RPMI8226 (cell line): ENCODE measurements around the gene CFAP161.
A peak's percentile ranks its signal among the peaks of the same experiment; 100 is the strongest.

Experiments used
- DNase-seq: peaks from one replicate; pipeline ENCODE4 v3.0.0-alpha.2; 2015

Gene CFAP161, protein sequence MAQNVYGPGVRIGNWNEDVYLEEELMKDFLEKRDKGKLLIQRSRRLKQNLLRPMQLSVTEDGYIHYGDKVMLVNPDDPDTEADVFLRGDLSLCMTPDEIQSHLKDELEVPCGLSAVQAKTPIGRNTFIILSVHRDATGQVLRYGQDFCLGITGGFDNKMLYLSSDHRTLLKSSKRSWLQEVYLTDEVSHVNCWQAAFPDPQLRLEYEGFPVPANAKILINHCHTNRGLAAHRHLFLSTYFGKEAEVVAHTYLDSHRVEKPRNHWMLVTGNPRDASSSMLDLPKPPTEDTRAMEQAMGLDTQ

DNA sequence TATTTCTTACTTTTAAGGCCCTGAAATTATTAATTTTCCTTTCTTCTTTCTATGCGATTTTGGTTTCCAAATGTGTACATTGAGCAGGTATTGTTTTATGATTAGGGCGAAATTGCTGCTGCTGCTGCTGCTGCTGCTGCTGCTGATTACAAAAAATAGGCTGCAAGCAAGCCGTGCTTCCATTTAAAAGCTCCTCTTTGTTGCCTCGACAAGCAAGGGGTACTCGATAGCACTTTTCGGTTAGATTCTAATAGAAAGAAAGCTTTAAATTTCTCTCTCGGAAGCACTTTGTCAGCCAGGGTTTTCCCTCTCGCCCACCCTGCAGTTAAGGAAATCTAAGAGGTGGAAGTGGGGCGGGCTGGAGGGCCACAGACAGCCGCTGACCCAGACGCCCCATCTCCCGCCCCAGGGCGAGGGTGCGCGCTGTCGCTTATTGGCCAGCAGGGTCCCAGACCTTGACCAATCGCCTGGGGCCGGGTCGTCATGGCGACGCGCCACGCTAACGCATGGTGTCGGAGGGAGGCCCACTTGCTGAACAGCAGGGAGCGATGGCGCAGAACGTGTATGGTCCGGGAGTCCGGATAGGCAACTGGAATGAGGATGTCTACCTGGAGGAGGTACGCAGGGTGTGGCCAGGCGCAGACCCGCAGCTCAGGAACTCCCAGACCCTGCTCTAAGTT is at the start of gene CFAP161:
TSS of gene CFAP161 (plus strand) at position 489 of the 680 bp plus-strand sequence. CDS start at position 549, 60 bp downstream.
- peak; percentile 35 for DNase-seq

DNA sequence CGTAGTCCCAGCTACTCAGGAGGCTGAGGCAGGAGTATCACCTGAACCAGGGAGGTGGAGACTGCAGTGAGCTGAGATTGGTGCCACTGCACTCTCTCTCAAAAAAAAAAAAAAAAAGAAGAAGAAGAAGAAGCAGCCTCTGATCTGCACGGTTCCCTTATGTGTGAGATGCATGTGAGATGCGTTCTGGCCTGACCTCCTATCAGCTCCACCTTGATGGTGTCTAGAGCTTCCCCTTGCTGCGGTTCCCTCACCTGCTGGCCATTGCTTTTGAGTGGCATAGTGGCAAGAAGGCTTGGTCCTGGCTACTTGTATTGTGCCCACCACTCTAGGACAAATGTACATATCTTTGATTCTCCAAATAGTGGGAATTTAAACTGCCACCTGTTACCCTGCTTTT is 49.4 kb upstream of the CFAP161 start:
- DNase-seq: no peak

DNA sequence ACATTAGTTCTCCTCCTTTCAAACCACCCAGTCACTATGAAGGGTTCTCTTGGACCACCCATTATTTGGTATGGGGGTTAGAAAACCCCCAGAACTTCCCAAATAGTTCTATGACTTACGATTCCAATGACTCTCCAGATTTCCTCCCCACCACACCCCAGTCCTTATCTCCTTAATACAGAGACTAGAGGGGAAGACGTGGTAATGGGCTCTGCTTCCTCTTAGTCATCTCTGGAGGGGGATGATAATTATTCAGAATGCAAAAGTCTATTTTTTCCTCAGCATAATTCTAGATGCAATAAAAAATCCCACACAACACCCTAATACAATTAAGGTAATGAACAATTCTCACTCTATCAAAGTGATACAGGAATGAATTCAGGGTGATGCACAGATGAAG is 48.9 kb upstream of the CFAP161 start:
- DNase-seq: no peak

DNA sequence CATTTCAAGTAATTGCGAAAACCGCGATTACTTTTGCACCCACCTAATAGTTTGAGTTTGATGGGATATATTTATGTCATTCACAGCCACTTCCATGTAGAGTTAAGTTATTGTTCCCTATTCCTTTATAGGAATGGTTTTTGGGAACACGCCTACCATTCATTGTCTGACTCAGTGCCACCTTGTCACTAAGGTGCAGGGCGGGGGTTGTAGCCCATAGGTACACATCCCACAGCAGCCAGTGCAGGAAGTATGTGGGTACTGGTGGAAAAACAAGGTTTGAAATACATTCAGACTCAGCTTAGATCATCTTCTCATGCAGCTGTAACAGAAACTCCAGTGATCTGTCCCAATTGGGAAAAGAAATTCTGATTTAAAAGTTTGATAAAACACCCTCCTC is 48.2 kb upstream of the CFAP161 start:
- DNase-seq: no peak

DNA sequence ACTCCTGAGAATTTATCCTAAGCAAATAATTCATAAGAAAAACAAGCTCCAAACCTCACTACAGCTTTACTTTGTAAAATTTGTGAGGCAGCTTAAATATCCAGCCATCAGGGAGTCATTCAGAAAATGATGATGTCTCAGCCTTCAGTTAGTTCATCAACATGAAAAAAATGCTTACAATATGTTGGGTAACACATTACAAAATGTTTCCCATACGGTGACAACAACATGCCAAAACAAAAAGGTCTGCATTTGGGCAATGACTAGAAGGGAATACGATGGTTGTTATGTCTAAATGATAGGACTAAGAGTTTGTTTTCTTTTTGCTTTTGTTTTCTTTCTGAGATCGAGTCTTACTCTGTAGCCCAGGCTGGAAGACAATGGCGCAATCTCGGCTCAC is 47.0 kb upstream of the CFAP161 start:
- DNase-seq: no peak

DNA sequence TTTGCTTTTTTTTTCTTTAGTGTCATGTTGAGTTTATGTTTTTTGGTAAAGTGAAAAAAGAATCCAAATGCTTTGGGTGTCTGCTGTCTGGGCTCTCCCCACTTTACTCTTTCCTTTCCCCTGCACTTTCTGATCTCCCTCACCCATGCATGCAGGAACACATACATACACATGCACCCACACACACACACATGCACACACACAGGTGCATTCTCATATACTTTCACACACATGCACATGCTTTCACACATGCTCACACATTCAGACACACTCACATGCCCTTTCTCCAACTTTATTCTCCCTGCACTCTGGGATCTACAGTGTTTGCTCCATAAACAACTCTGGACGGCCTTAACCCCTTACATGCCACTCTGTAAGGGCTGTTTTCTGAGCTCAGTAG is 46.4 kb upstream of the CFAP161 start:
- DNase-seq: no peak

DNA sequence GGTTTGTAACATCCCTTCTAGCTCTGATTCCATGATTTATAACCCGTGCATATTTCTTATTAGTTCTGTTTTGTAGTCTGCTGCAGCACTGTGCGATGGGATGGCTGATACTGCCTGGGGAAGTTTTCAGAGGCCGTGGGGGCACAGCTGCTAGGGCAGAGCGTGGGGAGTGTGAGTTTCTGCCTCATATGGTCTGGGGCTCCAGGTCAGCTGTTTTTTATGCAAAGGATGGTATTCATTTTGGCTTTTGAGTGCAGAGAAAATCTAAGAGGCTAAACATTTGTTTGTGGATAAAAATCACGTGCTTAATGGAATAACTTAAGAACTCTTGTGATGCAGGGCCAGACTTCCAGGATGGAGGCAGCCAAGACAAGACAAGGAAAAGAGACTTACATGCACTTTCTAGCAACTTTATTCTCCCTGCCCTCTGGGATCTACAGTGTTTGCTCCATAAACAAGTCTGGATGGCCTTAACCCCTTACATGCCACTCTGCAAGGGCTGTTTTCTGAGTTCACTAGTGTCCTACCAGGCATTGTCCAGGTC is 45.5 kb upstream of the CFAP161 start:
- no peak for DNase-seq

DNA sequence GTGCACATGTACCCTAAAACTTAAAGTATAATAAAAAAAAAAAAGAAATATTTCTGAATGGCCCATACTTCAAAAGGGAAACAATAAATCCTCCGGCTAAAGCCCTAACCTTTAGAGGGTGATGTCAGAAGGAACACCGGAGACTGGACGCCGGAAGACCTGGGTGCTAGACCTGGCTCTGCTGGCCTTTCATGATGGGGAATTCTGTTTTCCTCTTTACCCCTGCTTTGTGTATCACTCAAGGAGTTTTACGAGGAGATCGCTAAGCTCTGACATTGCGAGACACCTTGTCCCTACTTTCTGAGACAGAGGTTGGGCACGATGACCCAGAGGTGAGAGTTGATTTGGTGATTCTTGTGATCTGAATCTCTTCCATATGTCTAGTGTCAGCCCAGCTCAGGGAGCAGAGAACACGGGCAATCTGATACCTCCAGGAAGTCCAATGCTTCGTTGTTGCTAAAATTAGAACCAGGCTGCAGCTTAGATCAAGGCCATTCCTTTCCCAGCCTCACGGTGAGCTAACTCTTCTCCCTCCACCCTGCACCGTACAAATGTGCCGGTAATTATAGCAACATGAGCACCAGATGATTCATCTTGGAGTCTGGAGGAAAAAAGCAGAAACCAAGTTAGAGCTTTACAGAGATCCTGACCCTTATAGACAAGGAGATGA is 42.0 kb upstream of the CFAP161 start:
- no peak for DNase-seq

DNA sequence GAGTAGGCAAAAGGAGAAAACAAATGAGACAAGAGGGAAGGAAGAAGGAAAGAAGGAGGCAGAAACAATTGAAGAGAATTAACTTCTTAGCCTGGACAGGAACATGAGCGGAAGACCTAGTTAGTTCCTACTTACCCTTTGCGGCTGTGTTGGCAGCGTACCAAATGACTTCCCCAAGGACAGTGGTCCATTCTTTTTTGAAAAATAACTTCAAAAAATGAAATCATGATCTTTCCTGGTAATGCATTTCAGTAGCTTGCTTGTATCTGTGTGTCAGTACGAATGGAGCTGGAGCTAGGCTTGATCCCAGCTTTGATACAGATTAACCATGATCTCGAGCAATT is 41.5 kb upstream of the CFAP161 start:
- no peak for DNase-seq

DNA sequence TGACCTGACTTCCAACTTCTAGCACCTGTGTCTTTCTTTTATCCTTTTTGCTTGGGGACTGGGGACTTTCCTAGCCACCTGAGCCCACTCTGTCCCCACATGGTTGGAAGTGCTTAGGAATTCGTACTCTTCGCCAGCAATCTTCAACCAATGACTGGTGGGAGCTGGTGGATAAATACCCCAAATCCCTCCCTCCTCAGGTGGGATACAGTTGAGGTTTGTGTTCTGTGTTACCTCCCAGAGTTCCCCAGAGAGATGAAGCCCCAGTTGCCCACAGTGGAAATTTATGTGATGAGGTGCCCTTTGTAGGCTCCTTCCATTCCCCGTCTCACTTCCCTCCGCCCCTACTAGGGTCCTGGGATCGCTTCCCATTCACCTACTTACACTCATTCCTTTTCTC is 40.1 kb upstream of the CFAP161 start:
- DNase-seq: no peak

DNA sequence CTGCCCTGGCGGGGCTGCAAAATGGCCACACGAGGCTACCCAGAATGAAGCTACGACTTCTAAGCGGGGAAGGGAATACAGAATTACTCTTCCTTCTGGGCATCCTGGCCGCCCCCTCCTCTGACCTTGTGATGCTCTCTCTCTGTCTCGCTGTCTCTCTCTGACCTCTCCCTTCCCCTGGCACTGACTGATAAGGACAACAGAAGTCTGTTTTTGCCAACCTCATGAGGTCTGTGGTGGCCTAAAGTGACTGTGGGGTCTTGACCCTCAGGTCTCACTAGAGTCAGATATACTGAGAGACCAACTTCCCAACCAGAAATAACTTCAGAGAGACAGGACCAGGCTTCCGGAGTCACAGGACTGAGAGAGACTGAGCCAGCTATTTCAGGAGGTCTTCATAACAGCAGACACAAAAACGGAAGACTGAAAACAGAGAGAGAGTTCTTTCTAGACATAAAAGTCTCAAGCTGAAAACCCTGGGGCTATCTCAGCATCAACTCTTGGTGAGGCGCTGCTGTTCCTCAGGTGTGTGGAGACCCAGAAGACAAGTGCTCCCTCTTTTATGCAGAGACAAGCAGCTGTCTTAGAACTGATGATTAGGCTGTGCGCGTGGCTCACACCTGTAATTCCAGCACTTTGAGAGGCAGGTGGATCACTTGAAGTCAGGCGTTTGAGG is 38.2 kb upstream of the CFAP161 start:
- DNase-seq: peak; percentile 56

DNA sequence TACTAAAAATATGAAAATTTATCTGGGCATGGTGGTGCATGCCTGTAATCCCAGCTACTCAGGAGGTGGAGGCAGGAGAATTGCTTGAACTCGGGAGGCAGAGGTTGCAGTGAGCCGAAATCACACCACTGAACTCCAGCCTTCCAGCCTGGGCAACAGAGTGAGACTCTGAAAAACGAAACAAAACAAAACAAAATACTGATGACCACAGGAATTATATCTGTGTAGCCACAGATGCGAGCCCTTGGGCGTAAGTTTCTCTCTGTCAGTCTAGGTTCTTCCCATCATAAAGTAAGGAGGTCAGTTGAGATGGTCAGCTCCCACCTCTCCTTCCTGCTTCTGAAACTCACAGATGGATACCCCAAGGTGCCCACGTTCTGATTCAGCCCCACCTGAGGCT is 37.7 kb upstream of the CFAP161 start:
- no peak for DNase-seq

DNA sequence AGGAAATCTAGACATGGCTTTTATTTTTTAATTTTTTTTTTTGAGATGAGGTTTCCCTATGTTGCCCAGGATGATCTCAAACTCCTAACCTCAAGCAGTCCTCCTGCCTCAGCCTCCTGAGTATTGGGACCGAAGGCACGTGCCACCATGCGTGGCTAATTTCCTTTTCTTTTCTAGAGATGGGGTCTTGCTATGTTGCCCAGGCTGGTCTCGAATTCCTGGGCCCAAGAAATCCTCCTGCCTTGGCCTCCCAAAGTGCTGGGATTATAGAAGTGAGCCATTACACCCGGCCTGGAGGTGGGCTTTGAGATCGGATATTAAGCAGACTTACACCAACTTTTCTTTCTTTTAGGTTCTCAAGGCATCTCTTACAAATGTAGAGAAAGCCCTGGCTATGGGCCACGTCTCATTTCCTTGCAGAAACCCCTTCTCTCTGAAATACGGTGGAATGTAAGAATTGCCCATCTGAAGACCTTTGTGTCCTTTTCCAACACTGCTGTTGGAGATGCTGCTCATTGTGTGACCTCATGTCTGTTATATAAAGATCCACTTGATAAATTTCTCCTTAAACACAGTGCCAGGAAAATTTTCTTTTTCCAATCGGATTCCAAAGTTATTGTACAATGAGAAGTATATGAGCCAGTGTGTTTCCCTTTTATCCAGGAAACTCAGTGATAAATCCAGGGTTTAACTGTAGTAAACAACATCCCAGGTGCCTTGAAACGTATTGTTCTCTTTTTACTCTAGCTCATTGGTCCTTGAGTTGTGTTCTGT is 36.8 kb upstream of the CFAP161 start:
- DNase-seq: no peak

DNA sequence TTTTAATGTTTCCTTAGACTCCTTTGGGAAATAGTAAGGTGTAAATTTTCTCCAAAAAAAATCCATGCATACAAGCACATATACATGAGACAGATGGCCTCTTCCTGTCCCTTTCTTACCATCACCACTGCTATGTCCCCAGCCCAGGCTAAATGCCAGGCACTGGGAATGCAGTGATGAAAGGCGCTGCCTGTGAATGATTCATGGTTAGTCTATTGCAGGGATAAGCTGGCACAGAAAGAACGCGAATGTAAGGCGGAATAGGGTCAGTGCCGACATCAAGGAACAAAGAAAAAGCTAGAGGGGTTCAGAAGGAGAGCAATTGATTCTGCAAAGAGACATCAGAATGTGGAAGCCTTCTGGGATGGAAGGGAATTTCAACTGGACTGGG is 36.2 kb upstream of the CFAP161 start:
- no peak for DNase-seq

DNA sequence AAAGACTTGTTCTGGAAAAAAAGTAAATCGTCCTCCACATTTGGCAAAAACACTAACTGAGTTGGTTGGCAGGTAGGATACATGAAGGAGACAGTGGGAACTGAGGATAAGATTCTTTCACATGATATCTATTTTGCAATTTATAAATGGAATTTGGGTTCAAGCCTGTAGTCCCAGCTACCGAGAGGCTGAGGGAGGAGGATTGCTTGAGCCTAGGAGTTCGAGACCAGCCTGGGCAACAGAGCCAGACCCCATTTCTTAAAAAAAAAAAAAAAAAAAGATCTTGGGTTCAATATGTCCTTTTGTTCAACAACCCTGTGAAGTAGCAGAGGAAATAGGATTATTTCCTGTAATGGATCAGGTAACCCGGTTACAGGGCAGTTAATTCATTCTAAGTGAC is 35.7 kb upstream of the CFAP161 start:
- DNase-seq: no peak

DNA sequence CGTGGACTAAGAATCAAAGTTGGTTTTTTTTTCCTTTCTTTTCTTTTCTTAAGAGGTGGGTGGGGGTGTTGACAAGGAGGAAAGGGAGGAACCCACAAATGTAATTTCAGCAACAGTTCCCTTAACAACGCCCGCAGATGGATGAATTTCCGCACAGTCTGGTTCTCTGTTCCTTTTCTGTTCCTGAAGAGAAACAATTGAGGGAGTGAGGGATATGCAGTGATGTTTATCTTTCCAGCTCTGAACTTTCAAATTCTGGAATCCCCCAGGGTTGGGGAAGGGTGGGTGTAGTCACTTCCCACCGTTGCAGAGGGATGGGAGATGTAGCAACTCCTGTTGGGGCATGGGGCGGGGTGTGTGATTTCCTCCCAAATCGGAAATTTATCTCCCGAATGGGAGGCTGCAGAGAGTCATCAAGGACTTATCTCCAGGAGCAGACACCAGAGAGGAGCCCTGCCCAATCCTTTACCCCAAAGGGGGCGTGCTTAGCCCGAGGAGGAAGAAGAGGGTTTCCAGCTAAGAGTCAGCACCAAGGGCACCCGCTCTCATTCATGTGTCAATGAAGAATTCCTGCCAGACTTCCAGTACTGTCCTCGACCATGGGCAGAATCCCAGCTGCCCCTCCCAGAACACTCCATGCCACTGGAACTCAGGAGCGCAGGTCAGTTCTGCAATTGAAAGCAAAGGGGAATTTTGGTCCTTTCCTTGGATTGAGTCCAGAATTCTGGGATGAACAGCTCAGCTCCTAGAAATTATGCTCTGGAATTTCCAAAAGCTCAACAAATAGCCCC is 35.0 kb upstream of the CFAP161 start:
- no peak for DNase-seq

DNA sequence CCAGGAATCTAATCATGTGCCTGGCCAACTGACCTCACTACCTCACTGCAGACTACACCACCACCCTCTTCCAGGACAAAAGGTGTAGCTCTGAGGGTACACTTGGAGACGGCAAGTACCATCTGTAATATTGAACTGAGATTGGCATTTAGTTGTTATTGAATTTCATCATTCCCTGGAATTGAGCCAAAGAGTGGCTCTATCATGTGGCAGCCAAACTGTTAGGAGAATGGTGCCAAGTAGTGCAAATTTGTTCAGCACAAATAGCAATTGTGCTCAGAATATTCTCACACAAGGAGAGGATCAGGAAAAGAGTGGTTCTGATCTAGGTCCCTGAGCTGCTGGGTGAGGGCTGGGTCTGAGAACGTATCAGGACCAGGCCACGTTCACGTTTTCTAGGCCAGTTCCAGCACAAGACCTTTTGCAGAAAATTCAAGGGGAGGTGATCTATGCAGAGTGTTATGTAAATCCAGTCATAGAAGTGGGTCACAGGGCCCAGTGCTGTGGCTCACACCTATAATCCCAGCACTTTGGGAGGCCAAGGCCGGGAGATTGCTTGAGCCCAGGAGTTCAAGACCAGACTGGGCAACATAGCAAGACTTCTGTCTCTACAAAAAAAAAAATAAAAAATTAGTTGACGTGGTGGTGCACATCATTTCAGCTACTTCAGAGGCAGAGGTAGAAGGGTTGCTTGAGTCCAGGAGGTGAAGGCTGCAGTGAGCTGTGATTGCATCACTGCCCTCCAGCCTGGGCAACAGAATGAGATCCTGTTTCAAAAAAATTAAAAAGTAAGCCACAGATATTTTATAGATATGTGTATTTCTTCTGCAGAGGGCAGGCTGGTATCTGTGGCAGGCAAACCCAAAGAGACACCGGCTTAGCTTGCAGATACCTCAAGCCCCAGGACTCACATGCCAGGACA is 31.9 kb upstream of the CFAP161 start:
- no peak for DNase-seq

DNA sequence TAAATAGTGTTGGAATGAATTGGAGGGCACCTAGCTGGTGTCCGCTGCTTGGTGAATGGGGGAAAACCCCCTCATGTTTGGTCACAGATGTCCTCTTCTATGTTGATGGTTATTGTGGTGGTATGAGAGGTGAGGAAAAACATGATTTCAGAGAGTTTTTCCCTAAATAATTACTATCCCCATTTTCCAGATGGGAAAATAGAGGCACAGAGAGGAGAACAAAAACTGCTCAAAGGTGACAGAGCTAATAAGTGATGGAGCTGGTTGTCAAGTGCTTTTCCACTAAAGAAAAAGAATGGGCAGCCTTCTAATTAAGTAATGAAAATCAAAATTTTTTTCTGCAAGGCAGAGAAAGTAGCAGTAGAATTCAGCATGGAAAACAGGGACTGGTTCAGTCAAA is 30.2 kb upstream of the CFAP161 start:
- no peak for DNase-seq

DNA sequence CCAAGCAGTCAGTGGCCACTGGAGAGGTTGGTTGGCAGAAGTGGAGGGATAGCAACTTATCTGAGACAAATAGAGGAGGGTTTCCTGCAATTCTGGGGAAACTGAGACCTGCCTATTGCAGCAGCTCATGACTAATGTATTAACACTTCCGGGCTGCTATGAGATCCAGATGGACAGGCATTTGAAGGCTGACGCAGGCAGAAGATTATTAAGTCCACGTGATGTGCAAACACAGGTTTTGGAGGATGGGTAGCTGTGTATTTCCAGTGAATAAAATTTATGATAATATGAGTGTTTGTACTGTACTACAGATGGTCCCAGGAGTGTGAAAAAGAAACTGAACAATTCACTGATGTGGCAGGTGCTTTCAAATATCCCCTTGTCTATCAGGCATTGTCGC is 28.5 kb upstream of the CFAP161 start:
- no peak for DNase-seq

DNA sequence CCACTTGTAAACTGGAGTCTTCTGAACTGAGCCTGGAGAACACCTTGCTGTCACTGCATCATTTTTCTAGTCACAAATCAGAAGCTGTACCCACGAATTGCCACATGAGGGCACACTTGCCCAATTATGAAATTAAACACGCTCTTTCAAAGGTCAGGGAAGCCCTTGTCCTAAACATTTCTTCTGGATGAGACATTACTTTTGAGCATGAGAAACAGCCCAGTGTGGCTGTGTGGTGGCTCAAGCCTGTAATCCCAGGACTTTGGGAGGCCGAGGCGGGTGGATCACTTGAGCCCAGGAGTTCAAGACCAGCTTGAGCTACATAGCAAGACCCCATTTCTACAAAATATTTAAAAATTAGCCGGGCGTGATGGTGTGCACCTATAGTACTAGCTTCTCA is 27.5 kb upstream of the CFAP161 start:
- DNase-seq: peak; percentile 73

DNA sequence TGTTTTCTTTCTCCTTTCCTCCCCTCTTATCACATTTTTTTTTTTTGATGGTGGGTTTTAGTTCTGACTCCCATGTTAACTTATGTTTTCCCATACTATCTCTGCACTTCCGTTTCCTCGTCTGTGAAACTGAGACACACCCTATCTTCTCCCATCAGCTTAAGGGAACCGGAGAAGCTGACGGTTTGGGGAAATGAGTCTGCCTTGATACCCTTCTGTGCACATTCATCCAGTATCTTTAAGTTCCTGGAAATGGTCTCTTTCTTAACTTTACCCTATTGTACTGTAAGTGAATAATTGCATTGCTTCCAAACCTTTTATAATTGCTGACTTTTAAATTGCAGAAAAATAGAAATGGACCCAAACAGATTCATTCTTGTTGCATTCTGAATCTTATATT is 26.2 kb upstream of the CFAP161 start:
- no peak for DNase-seq
